Putamen (tissue), 1 donor: ENCODE results near the gene SPAG5.

Source experiments
- DNase-seq: peaks from one replicate; pipeline ENCODE4 v3.0.0-alpha.2; 2016; ENCODE audit warnings: low spot score

Gene SPAG5

GRCh38 chr17:28544402-28545140 lies 54.3 kb downstream of the SPAG5 start:
- DNase-seq = no peak

DNA sequence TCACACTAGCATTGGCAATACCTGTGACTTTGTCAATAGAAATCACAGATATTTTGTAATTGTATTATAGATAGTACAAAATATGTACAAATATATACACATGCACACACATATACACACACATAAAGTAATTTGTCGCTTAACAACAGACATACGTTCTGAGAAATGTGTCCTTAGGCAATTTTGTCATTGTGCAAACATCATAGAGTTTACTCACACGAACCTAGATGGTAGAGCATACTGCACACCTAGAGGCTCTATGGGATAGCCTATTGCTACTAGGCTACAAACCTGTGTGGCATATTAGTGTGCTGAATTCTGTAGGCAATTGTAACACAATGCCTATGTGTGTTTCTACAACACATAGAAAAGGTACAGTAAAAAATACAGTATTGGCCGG lies 57.4 kb downstream of the SPAG5 start:
- DNase-seq = no peak

DNA sequence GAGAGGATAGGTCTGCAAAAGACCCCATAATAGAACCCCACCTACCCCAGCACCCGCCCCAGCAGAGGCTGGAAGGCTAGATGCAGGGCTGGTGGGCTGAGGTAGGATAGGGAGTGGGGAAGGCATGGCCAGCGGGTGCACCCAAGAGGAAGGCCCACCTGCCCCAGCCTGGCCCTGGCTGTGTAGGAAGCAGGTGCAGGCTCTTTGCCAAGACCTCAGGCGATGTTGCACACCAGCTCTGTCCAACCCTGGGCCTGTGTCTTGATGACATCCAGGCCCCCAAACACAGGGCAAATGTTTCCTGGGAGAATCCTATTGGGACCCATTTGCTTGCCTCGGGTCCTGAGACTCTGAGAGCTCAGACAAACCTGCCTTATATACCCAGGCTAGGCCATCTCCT lies 58.6 kb downstream of the SPAG5 start:
- no peak for DNase-seq

DNA sequence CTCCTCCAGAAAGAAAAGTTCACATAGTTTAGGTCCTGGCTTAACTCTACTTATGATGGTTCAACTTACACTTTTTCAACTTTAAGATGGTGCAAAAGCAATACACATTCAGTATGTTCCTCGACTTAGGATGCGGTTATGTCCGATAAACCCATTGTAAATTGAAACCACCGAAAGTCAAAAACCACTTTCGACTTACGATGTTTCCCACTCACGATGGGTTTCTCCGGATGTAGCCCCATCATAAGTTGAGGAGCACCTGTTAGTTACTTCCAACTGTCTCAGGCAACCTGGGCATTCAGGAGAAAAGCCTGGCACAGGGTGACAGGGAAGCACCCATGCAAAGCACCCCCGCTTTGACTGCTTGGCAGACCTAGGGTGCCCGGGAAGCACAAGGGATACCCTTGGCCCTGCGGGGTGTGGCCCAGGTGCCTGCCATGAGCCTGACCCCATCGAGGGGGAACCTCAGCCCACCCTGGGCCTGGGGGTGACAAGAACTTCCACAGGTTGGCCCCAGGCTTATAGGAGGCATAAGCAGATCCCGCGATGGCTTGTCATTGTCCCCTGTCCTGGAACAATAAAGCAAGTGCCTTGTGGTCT lies 60.4 kb downstream of the SPAG5 start:
- DNase-seq = no peak

GRCh38 chr17:28537219-28537610 lies 61.6 kb downstream of the SPAG5 start:
- DNase-seq = no peak

DNA sequence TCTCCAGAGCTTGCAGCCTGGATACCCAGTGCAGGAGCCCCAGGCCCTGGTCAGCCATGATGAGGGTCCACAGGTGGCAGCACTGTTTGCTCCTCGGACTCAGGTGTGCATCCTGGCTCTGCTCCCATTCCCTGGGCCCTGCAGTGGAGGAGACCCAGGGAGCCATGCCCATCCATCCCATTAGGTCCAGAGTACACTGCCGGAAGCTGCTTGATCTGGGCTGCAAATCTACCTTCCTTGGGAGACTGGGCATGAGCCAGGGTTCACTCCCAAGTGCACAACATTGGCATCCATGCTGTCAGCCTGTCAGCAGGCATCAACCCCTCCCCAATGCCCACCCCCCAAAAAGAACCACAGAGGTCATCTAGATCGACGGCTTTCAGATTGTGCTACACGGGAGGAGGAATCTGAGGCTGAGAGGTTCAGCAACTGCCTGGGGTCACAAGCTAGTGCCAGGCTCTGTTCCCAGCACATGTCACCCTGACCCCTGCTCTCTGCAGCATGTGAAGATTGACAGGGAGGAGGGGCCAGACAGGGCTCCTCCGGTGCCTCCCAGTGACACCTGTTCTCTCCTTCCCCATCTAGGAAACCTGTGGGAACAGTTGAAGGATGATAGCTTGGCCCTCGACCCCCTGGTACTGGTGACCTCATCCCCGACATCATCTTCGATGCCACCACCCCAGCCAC lies 62.1 kb downstream of the SPAG5 start:
- no peak for DNase-seq

DNA sequence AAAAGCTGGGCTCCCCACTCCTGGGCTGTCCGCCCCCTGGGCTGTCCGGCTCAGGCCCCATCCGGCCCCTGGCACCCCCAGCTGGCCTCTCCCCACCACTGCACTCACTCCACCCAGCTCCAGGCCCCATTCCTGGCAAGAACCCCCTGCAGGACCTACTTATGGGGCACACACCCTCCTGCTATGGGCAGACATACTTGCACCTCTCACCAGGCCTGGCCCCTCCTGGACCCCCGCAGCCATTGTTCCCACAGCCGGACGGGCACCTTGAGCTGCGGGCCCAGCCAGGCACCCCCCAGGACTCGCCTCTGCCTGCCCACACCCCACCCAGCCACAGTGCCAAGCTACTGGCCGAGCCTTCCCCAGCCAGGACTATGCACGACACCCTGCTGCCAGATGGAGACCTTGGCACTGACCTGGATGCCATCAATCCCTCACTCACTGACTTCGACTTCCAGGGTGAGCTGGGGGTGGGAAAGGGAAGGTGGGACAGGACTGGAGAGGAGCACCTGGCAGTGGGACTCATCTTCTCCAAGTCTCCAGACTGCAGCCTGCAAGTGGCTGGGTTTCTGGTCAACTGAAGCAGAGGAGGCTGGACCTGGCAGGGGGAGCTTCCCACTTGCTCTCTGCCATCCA lies 64.0 kb downstream of the SPAG5 start:
- no peak for DNase-seq

DNA sequence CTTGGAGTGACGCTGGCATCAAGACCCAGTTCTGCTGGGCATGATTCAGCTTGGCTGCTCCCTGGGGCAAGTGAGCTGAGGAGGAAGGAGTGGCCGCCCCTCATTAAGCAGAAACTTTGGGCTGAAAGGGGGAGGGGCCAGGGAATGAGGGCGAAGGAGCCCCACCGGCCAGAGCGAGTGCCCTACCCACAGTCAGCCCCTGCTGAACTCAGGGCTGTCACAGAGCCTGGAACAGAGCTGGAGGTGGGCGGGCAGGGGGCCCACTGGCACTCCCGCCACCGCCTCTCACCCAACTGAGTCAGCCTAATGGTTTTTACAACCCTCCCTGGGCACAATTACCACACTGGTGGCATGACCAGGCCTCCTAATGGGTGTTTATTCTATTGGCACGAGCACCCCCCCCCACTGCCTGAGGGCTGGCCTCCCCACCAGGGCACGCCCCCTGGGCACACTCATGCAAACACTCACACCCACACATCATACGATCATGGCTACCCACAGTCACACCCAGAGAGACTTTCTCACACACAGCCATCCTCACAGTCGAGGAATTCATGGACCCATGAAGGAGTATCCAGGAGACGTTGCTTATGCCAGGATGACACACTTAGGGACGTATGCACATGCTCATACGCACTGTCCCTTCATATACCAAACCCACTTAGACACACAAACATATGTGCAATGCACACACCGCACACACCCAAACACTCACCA lies 65.6 kb downstream of the SPAG5 start:
- no peak for DNase-seq

DNA sequence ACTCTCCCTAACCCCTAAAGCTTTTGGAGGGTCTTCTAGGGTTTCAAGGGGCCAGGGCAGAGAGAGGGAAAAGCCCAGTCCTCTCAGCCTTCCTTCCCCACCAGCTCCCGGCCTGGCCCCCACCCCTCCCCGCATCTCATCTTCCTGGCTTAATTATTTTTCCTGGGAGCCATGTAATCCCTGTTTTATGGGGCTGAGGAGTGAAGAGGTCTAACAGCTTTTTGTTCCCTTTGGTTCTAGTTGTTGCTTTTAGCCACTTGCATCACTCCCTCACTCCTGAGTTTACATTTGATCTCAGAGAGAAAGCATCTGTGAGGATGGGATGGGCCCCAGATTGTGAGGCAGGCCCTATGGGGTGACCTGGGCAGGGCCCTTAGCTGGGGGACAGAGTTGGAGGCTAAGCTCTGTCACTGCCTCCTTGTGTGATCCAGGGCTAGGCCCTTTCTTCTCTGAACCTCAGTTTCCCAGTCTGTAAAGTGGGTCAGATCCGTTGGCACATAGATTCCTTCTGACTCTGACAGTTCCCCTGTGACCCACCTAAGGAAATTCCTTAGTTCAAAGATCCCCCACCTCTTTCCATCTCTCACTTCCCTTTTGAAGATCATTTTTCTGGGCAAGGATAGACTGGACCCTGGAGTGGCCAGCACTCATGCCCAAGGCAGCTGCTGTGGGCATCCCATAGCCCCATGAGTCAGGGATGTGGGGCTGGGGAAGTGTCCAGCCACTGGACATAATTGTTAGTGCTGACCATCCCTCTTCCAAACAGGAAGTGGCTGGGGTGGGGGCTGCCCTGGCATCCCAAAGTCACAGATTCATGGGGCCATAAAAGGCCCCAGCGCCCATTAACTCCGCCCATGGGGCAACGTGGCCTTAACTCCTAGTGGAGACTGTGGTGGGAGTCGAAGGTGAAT lies 66.5 kb downstream of the SPAG5 start:
- no peak for DNase-seq

- no peak for DNase-seq
These were observed 67.9 kb downstream of the SPAG5 start for GRCh38 chr17:28530926-28531325.

DNA sequence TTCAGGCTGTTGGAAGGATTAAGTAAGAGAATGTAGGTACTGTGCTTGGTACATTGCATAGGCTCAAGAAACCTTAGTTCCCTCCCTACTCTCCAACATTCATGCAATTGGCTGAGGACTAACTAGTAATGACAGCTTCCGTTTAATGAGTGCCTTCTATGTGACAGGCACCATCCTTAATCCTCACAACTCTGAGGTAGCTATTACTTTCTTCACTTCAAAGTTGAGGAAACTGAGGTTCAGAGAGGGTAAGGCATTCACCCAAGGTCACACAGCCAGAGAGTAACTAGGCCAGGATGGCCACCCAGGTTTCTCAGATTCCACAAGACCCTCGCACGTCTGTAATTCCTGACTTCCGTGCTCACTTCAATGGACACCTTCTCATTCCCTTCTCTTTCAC lies 68.6 kb downstream of the SPAG5 start:
- DNase-seq = no peak

GRCh38 chr17:28529013-28529400 lies 69.8 kb downstream of the SPAG5 start:
- DNase-seq = no peak

DNA sequence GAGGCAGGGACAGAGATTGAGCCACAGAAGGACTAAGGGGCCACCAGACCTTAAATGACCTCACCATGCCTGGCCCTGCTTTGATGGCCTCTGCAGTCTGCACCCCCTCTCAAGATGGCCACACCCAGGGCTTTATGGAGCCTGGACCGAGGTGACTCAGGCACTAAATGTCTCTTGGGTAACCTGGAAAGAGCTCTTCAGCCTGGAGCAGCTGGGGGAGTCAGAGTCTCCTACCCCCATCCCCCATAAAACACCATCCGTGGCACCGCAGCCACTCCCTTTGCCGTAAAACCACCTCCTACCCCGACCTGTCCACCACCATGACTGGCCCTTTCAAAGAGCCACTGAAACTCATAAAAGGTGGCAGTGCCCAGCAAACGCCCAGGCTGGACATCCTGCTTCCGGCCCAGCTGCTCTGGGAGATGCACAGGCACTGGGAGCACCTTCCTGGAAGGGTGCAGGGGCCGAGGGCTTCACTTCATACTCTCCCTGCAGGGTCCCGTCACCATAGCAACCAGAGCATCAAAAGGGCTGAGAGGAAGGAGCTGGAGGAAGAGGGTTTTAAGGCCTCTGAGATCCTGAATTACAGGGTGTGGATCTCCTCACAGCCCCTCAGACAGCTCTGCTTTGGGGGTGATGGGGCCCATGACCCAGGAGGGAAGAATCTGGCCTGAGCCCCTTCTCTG lies 70.4 kb downstream of the SPAG5 start:
- no peak for DNase-seq

- DNase-seq = no peak
These were observed 71.0 kb downstream of the SPAG5 start for GRCh38 chr17:28527859-28528258.
